Measurements from ENCODE around the gene DGCR8.

The DGCR8 gene

GRCh38 chr22:20133930-20134549 is 54.0 kb downstream of the DGCR8 start:
- H4K20me1 ChIP-seq: peaks cover 60 to 91% (median 85%) of the 10 kb centered on the region in 11 experiments
- H3K4me3 ChIP-seq: no peak overlapping the region
- H3K4me2 ChIP-seq: peak overlapping the region; percentile 44 to 100 (median 99); a peak in 18 of 22 replicates
- H3K9me3 ChIP-seq (replicated peaks in 1 of 11): no peaks in the 10 kb centered on the region
- H3K27me3 ChIP-seq: no peaks in the 10 kb centered on the region
- H3K9ac ChIP-seq: peak overlapping the region in 9 of 11 experiments; percentile 2 to 84 (median 38); a peak in 6 of 22 replicates
- peaks cover 0 to 8% (median under 1%) of the 10 kb centered on the region in 11 experiments; a peak in 6 of 22 replicates for H3K36me3 ChIP-seq
- no peak overlapping the region for H3K27ac ChIP-seq
- H3K4me1 ChIP-seq: peaks cover 67 to 84% (median 82%) of the 10 kb centered on the region in 10 experiments
- no peak for TF ChIP-seq Cebpa-rat (IDR thresholded peaks at IDR 0.05)

GRCh38 chr22:20135265-20135664 is 55.2 kb downstream of the DGCR8 start:
- Histone ChIP-seq H3K27me3 (no peaks in the 10 kb centered on the region), H3K9ac (peak overlapping the region in 10 of 11 experiments; percentile 7 to 64 (median 50); a peak in 16 of 22 replicates), H3K27ac (peak overlapping the region in 3 of 11 experiments; percentile 11 to 39 (median 28); a peak in 4 of 22 replicates), H3K4me2 (peak overlapping the region; percentile 22 to 100 (median 80); a peak in 19 of 22 replicates), H3K36me3 (peaks cover 0 to 20% (median 10%) of the 10 kb centered on the region in 11 experiments; a peak in 16 of 22 replicates), H3K4me1 (peaks cover 60 to 72% (median 70%) of the 10 kb centered on the region in 10 experiments), H4K20me1 (peaks cover 63 to 91% (median 83%) of the 10 kb centered on the region in 11 experiments), H3K4me3 (no peak overlapping the region), H3K9me3 (replicated peaks in 1 of 11) (no peaks in the 10 kb centered on the region)
- no peak for TF ChIP-seq Cebpa-rat (IDR thresholded peaks at IDR 0.05)

- Histone ChIP-seq H3K4me1 (peaks cover 60 to 73% (median 68%) of the 10 kb centered on the region in 10 experiments), H3K36me3 (peaks cover 0 to 28% (median 11%) of the 10 kb centered on the region in 11 experiments; a peak in 16 of 22 replicates), H3K4me2 (peak overlapping the region; percentile 48 to 100 (median 80); a peak in 21 of 22 replicates), H3K4me3 (no peak overlapping the region), H3K9ac (peak overlapping the region in 10 of 11 experiments; percentile 7 to 64 (median 50); a peak in 15 of 22 replicates), H3K9me3 (replicated peaks in 1 of 11) (no peaks in the 10 kb centered on the region), H3K27ac (peak overlapping the region in 3 of 11 experiments; percentile 11 to 39 (median 28); a peak in 3 of 22 replicates), H4K20me1 (peaks cover 63 to 92% (median 87%) of the 10 kb centered on the region in 11 experiments), H3K27me3 (no peaks in the 10 kb centered on the region)
- TF ChIP-seq Cebpa-rat (IDR thresholded peaks at IDR 0.05): no peak
These were observed 56.0 kb downstream of the DGCR8 start for GRCh38 chr22:20135806-20136602.

GRCh38 chr22:20136603-20136873 is 56.5 kb downstream of the DGCR8 start:
- Histone ChIP-seq H3K4me1 (peaks cover 60 to 79% (median 73%) of the 10 kb centered on the region in 10 experiments), H3K4me2 (peak overlapping the region; percentile 48 to 100 (median 80); a peak in 21 of 22 replicates), H3K9me3 (replicated peaks in 1 of 11) (no peaks in the 10 kb centered on the region), H3K27me3 (no peaks in the 10 kb centered on the region), H3K27ac (no peak overlapping the region), H3K9ac (peak overlapping the region in 8 of 11 experiments; percentile 22 to 70 (median 48); a peak in 5 of 22 replicates), H3K4me3 (no peak overlapping the region), H3K36me3 (peaks cover 0 to 32% (median 14%) of the 10 kb centered on the region in 11 experiments; a peak in 16 of 22 replicates), H4K20me1 (peaks cover 68 to 98% (median 92%) of the 10 kb centered on the region in 11 experiments)
- TF ChIP-seq Cebpa-rat (IDR thresholded peaks at IDR 0.05): no peak

- no peaks in the 10 kb centered on the region for H3K27me3 ChIP-seq
- H3K9me3 ChIP-seq (replicated peaks in 1 of 11): no peaks in the 10 kb centered on the region
- peak overlapping the region; percentile 48 to 100 (median 80) for H3K4me2 ChIP-seq
- peaks cover 73 to 100% (median 92%) of the 10 kb centered on the region in 11 experiments for H4K20me1 ChIP-seq
- no peak for TF ChIP-seq Cebpa-rat (IDR thresholded peaks at IDR 0.05)
- peaks cover 0 to 38% (median 16%) of the 10 kb centered on the region in 11 experiments; a peak in 17 of 22 replicates for H3K36me3 ChIP-seq
- peak overlapping the region in 3 of 11 experiments; percentile 1 to 22 (median 21); a peak in 2 of 22 replicates for H3K27ac ChIP-seq
- no peak overlapping the region; a peak in 1 of 20 replicates for H3K4me3 ChIP-seq
- H3K4me1 ChIP-seq: peaks cover 60 to 84% (median 78%) of the 10 kb centered on the region in 10 experiments
- peak overlapping the region in 10 of 11 experiments; percentile 22 to 70 (median 46); a peak in 17 of 22 replicates for H3K9ac ChIP-seq
These were observed 57.1 kb downstream of the DGCR8 start for GRCh38 chr22:20137113-20137512.

- peaks cover 0 to 45% (median 22%) of the 10 kb centered on the region in 11 experiments; a peak in 18 of 22 replicates for H3K36me3 ChIP-seq
- no peaks in the 10 kb centered on the region for H3K27me3 ChIP-seq
- peak overlapping the region in 10 of 11 experiments; percentile 22 to 70 (median 46); a peak in 19 of 22 replicates for H3K9ac ChIP-seq
- no peak overlapping the region; a peak in 1 of 20 replicates for H3K4me3 ChIP-seq
- no peaks in the 10 kb centered on the region for H3K9me3 ChIP-seq (replicated peaks in 1 of 11)
- peaks cover 54 to 82% (median 74%) of the 10 kb centered on the region in 10 experiments for H3K4me1 ChIP-seq
- peak overlapping the region in 5 of 11 experiments; percentile 1 to 27 (median 21); a peak in 5 of 22 replicates for H3K27ac ChIP-seq
- no peak for TF ChIP-seq Cebpa-rat (IDR thresholded peaks at IDR 0.05)
- H3K4me2 ChIP-seq: peak overlapping the region; percentile 48 to 100 (median 80)
- H4K20me1 ChIP-seq: peaks cover 66 to 100% (median 91%) of the 10 kb centered on the region in 11 experiments
These were observed 57.8 kb downstream of the DGCR8 start for GRCh38 chr22:20137671-20138416.

GRCh38 chr22:20138417-20138738 is 58.3 kb downstream of the DGCR8 start:
- Histone ChIP-seq H3K9me3 (replicated peaks in 1 of 11) (no peaks in the 10 kb centered on the region), H3K4me2 (peak overlapping the region; percentile 48 to 100 (median 80); a peak in 20 of 22 replicates), H3K27me3 (no peaks in the 10 kb centered on the region), H4K20me1 (peaks cover 61 to 100% (median 87%) of the 10 kb centered on the region in 11 experiments), H3K4me1 (peaks cover 49 to 77% (median 69%) of the 10 kb centered on the region in 10 experiments), H3K4me3 (no peak overlapping the region), H3K27ac (peak overlapping the region in 2 of 11 experiments; percentile 8 to 27; a peak in 3 of 22 replicates), H3K9ac (peak overlapping the region in 8 of 11 experiments; percentile 23 to 70 (median 52); a peak in 11 of 22 replicates), H3K36me3 (peaks cover 0 to 50% (median 24%) of the 10 kb centered on the region in 11 experiments; a peak in 18 of 22 replicates)
- TF ChIP-seq Cebpa-rat (IDR thresholded peaks at IDR 0.05): no peak

- TF ChIP-seq Cebpa-rat (IDR thresholded peaks at IDR 0.05): no peak
- no peaks in the 10 kb centered on the region for H3K9me3 ChIP-seq (replicated peaks in 1 of 11)
- H3K4me1 ChIP-seq: peaks cover 44 to 72% (median 64%) of the 10 kb centered on the region in 10 experiments
- H3K36me3 ChIP-seq: peaks cover 0 to 55% (median 24%) of the 10 kb centered on the region in 11 experiments; a peak in 18 of 22 replicates
- peaks cover 58 to 100% (median 82%) of the 10 kb centered on the region in 11 experiments for H4K20me1 ChIP-seq
- no peak overlapping the region for H3K4me3 ChIP-seq
- H3K27ac ChIP-seq: no peak overlapping the region
- H3K27me3 ChIP-seq: no peaks in the 10 kb centered on the region
- no peak overlapping the region for H3K4me2 ChIP-seq
- H3K9ac ChIP-seq: no peak overlapping the region
These were observed 58.8 kb downstream of the DGCR8 start for GRCh38 chr22:20138868-20139267.
